ENCODE results near the gene EPB41L5.
"Not testable (repeated sequence)": the region's sequence is repeated elsewhere in the genome, so short reads cannot be mapped to it uniquely, and the experiment has no call there.

EPB41L5 gene

GRCh38 chr2:120148229-120148628 is 135.4 kb downstream of the EPB41L5 start:
- DNase-seq, result no peak

- no peak for DNase-seq
Observed at GRCh38 chr2:120148669-120149068, 135.8 kb downstream of the EPB41L5 start.

- DNase-seq, result no peak
Observed at GRCh38 chr2:120149406-120149805, 136.5 kb downstream of the EPB41L5 start.

GRCh38 chr2:120150040-120150482 is 137.2 kb downstream of the EPB41L5 start:
- no peak for DNase-seq

- no peak for DNase-seq
Observed at GRCh38 chr2:120155308-120155707, 142.4 kb downstream of the EPB41L5 start.

GRCh38 chr2:120158658-120159057 is 145.8 kb downstream of the EPB41L5 start:
- DNase-seq, result not testable (repeated sequence)

- DNase-seq, result no peak
Observed at GRCh38 chr2:120161190-120161589, 148.3 kb downstream of the EPB41L5 start.

GRCh38 chr2:120162716-120163115 is 149.8 kb downstream of the EPB41L5 start:
- no peak for DNase-seq

- DNase-seq, result no peak
Observed at GRCh38 chr2:120167272-120167671, 154.4 kb downstream of the EPB41L5 start.

GRCh38 chr2:120169020-120169419 is 156.1 kb downstream of the EPB41L5 start:
- DNase-seq, result no peak

- peak; percentile 60 for DNase-seq
Observed at GRCh38 chr2:120174963-120175581, 162.2 kb downstream of the EPB41L5 start.

- DNase-seq, result no peak
Observed at GRCh38 chr2:120176526-120176925, 163.6 kb downstream of the EPB41L5 start.

GRCh38 chr2:120177001-120177621 is 164.2 kb downstream of the EPB41L5 start:
- DNase-seq, result no peak

GRCh38 chr2:120177973-120178372 is 165.1 kb downstream of the EPB41L5 start:
- DNase-seq, result no peak

- DNase-seq, result no peak
Observed at GRCh38 chr2:120179396-120179795, 166.5 kb downstream of the EPB41L5 start.

- DNase-seq, result no peak
Observed at GRCh38 chr2:120180066-120180465, 167.2 kb downstream of the EPB41L5 start.

- no peak for DNase-seq
Observed at GRCh38 chr2:120182019-120182560, 169.2 kb downstream of the EPB41L5 start.

- no peak for DNase-seq
Observed at GRCh38 chr2:120189189-120189588, 176.3 kb downstream of the EPB41L5 start.

GRCh38 chr2:120192280-120192679 is 179.4 kb downstream of the EPB41L5 start:
- no peak for DNase-seq

- no peak for DNase-seq
Observed at GRCh38 chr2:120195553-120195952, 182.7 kb downstream of the EPB41L5 start.

- DNase-seq, result not testable (repeated sequence)
Observed at GRCh38 chr2:120199817-120200459, 187.1 kb downstream of the EPB41L5 start.

- no peak for DNase-seq
Observed at GRCh38 chr2:120203251-120204021, 190.6 kb downstream of the EPB41L5 start.

GRCh38 chr2:120204022-120204405 is 191.1 kb downstream of the EPB41L5 start:
- DNase-seq, result no peak
